Activated T-helper 2 cell treated with anti-CD3 and anti-CD28 coated beads, Interferon-gamma antibody, Interleukin-2, Interleukin-4, amounts not matched to agents 10 μg/mL and 5 μg/mL and 100 μg/mL, durations not matched to agents 14 hours and 24 hours and 36 hours (primary cell): ENCODE results near the gene AEBP2. TPM values are rescaled to one million over a fixed set of nuclear protein-coding genes. Genes with fewer than 3 reads are reported as not detected.
A peak's percentile ranks its signal among the peaks of the same experiment; 100 is the strongest.
"Not testable (repeated sequence)": the region's sequence is repeated elsewhere in the genome, so short reads cannot be mapped to it uniquely, and the experiment has no call there.

Experiments
- DNase-seq: peaks from one replicate; pipeline ENCODE4 v3.0.0; 2021; ENCODE audit warnings: low spot score
- H3K27ac Mint-ChIP-seq: one replicate; pipeline ENCODE4 v1.8.0; 2021; ENCODE audit warnings: mixed read lengths
- H3K27me3 Mint-ChIP-seq: one replicate; pipeline ENCODE4 v1.8.0; 2021; ENCODE audit warnings: low read depth, mixed read lengths
- H3K36me3 Mint-ChIP-seq: one replicate; pipeline ENCODE4 v1.8.0; 2021; ENCODE audit warnings: low read depth, mixed read lengths
- H3K4me1 Mint-ChIP-seq: one replicate; pipeline ENCODE4 v1.8.0; 2021; ENCODE audit warnings: low read depth, mixed read lengths
- H3K4me3 Mint-ChIP-seq: one replicate; pipeline ENCODE4 v1.8.0; 2021; ENCODE audit warnings: low read depth, mild to moderate bottlenecking, moderate library complexity, mixed read lengths
- H3K9me3 Mint-ChIP-seq: one replicate; pipeline ENCODE4 v1.8.0; 2021; ENCODE audit warnings: mixed read lengths
- intact Hi-C: fragments of 100-400 bp; cut with micrococcal nuclease; formaldehyde crosslinking; loops from one replicate; pipeline ENCODE4 v1.15.1; 2023
- total RNA-seq: library from RNA; stranded (reverse); gene quantifications from 2 replicates; pipeline ENCODE4 v1.2.3, GENCODE V29; 2022

AEBP2 gene
- total RNA-seq, 1 donor from 2014 or later = 64.3 TPM

DNA sequence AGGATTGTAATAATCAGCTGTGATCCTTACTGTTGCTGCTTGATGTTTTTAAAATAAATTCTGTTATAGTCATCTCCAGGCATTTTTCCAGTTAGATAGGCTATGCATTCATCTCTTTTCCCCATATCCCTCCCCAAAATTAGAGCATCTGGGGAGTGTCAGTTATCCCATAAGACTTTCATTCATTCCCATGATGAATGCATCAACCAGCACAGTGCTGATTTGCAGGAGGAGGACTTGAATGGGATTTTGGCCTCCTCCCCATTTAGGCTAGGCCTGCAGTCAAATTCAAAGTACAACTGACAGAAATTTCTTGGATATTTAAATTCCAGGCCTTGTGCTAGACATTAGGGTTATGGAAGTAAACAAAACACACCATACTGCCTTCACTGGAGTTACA lies 99.8 kb downstream of the AEBP2 start:
- Mint-ChIP-seq H3K36me3 (peaks cover 13% of the 10 kb centered on the region), H3K4me3 (no peak overlapping the region), H3K9me3 (peaks cover 18% of the 10 kb centered on the region), H3K4me1 (peaks cover 8% of the 10 kb centered on the region), H3K27me3 (no peaks in the 10 kb centered on the region), H3K27ac (no peak overlapping the region)
- no peak for DNase-seq
- intact Hi-C loops = no loop called here

DNA sequence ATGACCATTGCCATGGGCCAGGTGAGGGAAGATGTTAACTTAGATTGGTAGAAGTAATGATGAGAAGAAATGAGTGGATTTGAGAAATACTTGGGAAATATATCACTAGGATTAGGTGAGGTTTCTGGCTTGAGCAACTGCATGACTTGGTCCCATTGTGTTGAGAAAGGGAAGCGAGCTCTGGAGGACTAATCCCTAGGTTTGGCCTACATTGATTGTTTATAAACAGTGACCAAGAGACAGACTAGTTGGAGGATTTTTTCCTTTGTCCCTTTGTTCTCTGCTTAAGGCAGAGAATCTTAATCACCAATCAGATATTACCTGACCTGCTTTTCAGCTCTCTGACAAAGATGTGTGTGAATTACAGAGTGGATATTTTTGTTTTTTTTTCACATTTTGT lies 100.5 kb downstream of the AEBP2 start:
- Mint-ChIP-seq H3K4me3 (no peak overlapping the region), H3K27me3 (no peaks in the 10 kb centered on the region), H3K36me3 (peaks cover 13% of the 10 kb centered on the region), H3K9me3 (peaks cover 18% of the 10 kb centered on the region), H3K27ac (no peak overlapping the region), H3K4me1 (peaks cover 8% of the 10 kb centered on the region)
- DNase-seq = no peak
- intact Hi-C loops = no loop called here

DNA sequence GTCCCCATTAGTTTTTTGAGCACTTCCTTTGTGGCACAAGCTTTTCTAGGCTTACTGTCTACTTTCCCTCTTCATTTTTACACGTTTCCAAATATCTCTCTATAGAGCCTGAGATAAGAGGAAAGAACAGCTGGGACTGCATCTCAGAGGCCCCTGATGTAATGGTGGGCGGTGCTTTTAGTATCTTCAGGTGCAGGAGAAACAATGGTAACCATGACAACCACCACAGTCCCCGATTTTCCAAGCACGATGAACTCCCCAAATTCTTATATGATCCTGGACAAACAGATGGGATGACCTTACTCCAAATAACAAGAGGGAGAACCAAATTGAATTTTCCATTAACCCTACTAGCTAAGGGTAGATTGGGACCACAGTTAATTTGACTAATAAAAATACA lies 103.3 kb downstream of the AEBP2 start:
- no peak overlapping the region for H3K4me3 Mint-ChIP-seq
- DNase-seq = no peak
- no peaks in the 10 kb centered on the region for H3K4me1 Mint-ChIP-seq
- H3K9me3 Mint-ChIP-seq = no peaks in the 10 kb centered on the region
- H3K36me3 Mint-ChIP-seq = no peaks in the 10 kb centered on the region
- intact Hi-C loops = no loop called here
- H3K27ac Mint-ChIP-seq = no peak overlapping the region
- no peaks in the 10 kb centered on the region for H3K27me3 Mint-ChIP-seq

DNA sequence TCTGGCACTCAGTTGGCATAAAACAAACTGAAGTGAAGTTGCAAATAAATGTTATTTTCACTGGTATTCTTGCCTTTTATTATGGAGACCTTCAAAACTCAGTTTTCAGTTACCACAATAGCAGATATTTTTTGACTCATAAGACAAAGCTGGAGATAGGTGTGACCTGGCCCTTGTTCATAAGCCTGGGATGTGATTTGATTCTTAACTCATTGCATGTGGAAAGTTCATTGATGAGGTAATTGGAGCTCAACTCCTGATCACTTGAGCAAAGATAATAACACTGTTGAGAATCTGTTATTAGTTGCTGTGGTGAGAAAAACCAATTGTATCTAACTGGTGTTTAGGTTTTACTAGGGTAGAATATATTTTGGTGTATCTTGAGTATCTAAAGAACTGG lies 105.1 kb downstream of the AEBP2 start:
- H3K4me3 Mint-ChIP-seq = no peak overlapping the region
- no peak for DNase-seq
- H3K9me3 Mint-ChIP-seq = no peaks in the 10 kb centered on the region
- no peaks in the 10 kb centered on the region for H3K36me3 Mint-ChIP-seq
- H3K27me3 Mint-ChIP-seq = no peaks in the 10 kb centered on the region
- no peak overlapping the region for H3K27ac Mint-ChIP-seq
- H3K4me1 Mint-ChIP-seq = no peaks in the 10 kb centered on the region
- intact Hi-C loops = no loop called here

DNA sequence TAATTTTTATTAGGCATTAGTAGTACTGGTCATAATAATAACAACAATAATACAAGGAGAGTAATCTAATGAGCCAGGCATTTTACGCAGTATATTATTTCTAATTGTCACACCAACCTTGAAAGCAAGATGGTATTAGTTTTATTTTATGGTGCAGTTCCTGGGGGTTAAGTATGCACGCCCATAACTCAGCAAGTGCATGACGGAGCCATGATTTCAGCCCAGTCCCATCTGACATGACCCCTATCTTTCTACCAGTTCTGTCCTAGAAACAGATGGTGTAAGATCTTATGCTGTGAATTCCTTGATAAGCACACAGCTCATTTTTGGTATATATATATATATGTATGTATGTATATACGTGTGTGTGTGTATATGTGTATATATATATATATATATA lies 106.0 kb downstream of the AEBP2 start:
- DNase-seq = no peak
- H3K36me3 Mint-ChIP-seq = no peaks in the 10 kb centered on the region
- intact Hi-C loops = no loop called here

DNA sequence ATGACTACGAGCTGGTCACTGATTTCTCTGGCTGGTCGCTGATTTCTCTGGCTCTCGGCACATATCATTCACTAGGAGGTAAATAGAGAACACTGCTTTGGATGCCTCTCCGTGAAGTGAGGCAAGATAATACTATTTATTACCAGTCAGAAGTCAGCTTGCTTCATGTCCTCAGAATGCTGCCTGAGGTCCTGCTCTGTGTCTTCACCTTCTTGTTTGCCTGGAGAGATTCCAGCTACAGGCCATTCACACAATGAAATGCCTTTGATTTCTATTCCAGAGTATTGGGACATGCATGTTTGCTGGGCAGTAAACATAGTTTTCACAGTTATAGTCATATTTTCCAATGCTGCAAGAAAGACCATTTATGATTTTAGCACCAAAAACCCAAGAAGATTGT lies 106.7 kb downstream of the AEBP2 start:
- no peaks in the 10 kb centered on the region for H3K9me3 Mint-ChIP-seq
- no peak overlapping the region for H3K27ac Mint-ChIP-seq
- H3K4me3 Mint-ChIP-seq = no peak overlapping the region
- intact Hi-C loops = no loop called here
- H3K4me1 Mint-ChIP-seq = no peaks in the 10 kb centered on the region
- no peak for DNase-seq
- H3K36me3 Mint-ChIP-seq = no peaks in the 10 kb centered on the region
- H3K27me3 Mint-ChIP-seq = no peaks in the 10 kb centered on the region

More for the DNA sequence above, 106.0 kb downstream of the AEBP2 start:
- H3K9me3 Mint-ChIP-seq = no peaks in the 10 kb centered on the region
- H3K4me3 Mint-ChIP-seq = no peak overlapping the region
- no peaks in the 10 kb centered on the region for H3K27me3 Mint-ChIP-seq
- no peaks in the 10 kb centered on the region for H3K4me1 Mint-ChIP-seq
- H3K27ac Mint-ChIP-seq = no peak overlapping the region

DNA sequence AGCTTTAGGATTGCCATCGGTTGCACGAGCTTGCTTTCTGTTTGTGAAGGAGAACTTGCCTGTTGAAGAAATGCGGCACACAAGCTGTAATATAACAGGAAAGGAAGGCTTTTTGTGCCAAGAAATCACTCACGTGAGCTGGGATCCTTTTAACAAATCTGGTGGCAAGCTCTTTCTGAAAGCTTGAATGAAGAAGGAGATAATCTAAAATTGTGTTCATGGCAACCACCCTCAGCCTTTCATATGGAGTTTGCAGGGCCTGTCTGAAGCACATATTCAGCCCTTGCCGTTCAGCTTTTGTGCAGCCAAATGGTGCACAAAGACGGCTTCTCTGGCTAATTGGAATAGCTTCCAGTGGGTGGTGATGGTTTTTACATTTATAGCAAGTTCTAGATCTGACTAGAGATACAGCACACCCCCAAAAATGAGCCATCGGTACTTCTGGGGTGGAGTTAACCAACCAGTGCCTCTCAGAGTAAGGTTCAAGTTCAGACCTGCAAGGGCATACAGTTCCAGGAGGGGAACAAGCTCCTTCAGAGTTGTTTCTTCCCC lies 107.4 kb downstream of the AEBP2 start:
- no peak for DNase-seq
- H3K27me3 Mint-ChIP-seq = no peaks in the 10 kb centered on the region
- no peak overlapping the region for H3K27ac Mint-ChIP-seq
- H3K36me3 Mint-ChIP-seq = no peaks in the 10 kb centered on the region
- H3K4me3 Mint-ChIP-seq = no peak overlapping the region
- intact Hi-C loops = no loop called here
- H3K9me3 Mint-ChIP-seq = no peaks in the 10 kb centered on the region
- H3K4me1 Mint-ChIP-seq = peaks cover 2% of the 10 kb centered on the region

DNA sequence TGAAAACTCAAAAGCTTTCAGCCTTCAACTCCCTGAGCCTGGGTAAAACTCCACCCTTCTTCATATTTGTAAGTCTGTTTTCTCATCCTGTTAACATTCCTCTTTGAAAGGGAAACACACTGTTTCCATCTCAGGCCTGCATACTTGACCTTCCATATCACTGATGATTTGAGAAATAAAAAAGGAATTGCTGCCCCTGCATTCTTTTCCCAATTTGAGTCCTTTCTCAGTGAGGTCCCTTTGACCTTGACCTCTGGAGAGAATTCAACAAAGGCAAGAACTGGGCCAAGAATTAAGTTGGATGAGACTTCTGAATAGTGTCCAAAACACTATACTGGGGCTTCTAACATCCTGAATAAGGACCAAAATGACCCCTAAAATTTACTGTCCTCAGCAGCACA lies 108.0 kb downstream of the AEBP2 start:
- no peak for DNase-seq
- Mint-ChIP-seq H3K4me3 (no peak overlapping the region), H3K9me3 (no peaks in the 10 kb centered on the region), H3K36me3 (no peaks in the 10 kb centered on the region), H3K27me3 (no peaks in the 10 kb centered on the region), H3K4me1 (peaks cover 6% of the 10 kb centered on the region), H3K27ac (no peak overlapping the region)
- intact Hi-C loops = no loop called here

DNA sequence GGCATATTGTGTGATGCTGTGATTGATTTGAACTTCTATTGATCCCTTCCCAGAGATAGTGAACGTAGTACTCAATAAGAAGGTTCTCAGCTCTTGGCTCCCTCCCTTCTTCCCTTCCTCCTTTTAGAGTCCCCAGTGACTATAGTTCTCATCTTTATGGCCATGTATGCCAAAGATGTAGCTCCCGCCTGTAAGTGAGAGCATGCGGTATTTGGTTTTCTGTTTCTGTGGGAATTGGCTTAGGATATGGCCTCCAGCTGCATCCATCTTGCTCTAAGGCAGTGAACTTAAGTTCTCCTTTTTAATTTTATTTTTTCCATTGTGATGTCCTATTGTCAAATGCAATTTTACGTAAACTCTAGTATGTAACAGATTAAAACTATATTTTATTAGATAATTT lies 109.5 kb downstream of the AEBP2 start:
- H3K27ac Mint-ChIP-seq = no peak overlapping the region
- no peak for DNase-seq
- no peaks in the 10 kb centered on the region for H3K9me3 Mint-ChIP-seq
- H3K4me1 Mint-ChIP-seq = peaks cover 15% of the 10 kb centered on the region
- no peak overlapping the region for H3K4me3 Mint-ChIP-seq
- H3K27me3 Mint-ChIP-seq = no peaks in the 10 kb centered on the region
- intact Hi-C loops = no loop called here
- H3K36me3 Mint-ChIP-seq = peaks cover 3% of the 10 kb centered on the region

DNA sequence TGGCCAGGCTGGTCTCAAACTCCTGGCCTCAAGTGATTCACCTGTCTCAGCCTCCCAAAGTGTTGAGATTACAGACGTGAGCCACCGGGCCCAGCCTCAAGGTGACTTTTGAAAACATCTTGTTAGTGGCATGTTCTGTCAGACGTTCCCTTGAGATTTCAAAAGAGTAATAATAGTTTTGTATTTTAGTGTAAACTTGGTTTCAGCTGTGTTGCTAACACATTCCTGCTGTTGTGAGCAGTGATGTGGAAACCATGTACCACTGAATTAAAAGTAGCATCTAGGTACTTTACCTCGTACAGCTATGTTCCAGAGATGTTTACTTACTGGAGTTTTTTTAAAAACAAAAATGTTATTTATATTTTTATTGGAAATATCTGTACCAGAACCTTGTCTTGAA lies 111.3 kb downstream of the AEBP2 start:
- intact Hi-C loops = loop anchor here (5.0 kb wide), 1 partner anchor 127 kb away; no protein-coding TSS in a partner anchor
- DNase-seq = no peak
- no peaks in the 10 kb centered on the region for H3K27me3 Mint-ChIP-seq
- H3K4me1 Mint-ChIP-seq = peaks cover 15% of the 10 kb centered on the region
- H3K36me3 Mint-ChIP-seq = peaks cover 3% of the 10 kb centered on the region
- no peak overlapping the region for H3K27ac Mint-ChIP-seq
- no peak overlapping the region for H3K4me3 Mint-ChIP-seq
- no peaks in the 10 kb centered on the region for H3K9me3 Mint-ChIP-seq

DNA sequence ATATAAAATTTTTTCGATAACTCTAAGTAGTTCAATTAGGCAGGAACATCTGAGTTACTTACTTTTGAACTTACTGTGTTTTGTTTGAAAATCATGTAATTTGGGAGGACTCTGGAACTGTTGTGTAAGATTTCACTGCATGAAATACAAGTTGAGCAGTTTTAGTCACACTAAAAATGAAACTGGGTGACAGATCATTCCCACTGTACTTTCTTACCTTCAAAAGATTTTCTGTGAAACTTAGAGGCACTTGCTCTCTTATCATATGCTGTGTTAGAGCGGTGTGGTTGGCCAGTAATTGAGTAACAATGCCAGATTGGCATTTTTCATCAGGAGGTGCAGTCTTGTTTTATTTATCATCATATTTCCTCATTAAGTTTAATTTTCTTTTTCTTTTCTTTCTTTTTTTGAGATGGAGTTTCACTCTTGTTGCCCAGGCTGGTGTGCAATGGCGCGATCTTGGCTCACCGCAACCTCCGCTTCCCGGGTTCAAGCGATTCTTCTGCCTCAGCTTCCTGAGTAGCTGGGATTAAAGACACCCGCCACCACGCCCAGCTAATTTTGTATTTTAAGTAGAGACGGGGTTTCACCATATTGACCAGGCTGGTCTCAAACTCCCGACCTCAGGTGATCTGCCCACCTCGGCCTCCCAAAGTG lies 113.3 kb downstream of the AEBP2 start:
- DNase-seq, H3K9me3 Mint-ChIP-seq: not testable (repeated sequence)

DNA sequence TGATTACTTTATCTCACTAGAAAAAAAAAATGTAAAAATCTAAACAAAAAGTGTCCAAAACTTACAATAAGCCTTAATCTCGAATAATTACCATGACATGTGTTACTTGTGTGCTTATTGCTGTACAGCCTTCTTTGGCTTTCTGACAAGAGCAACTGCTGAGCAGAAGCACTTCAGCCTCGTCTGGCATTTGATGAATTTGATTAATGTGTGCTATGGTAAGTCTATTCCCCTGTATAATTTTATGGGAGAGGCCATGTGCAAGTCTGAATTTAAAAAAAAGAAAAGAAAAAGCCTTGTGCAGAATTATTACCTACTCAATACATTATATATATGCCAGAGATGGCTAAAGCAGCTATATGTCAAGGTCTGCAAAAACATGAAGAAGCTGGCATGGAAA lies 113.9 kb downstream of the AEBP2 start:
- peaks cover 3% of the 10 kb centered on the region for H3K36me3 Mint-ChIP-seq
- no peak overlapping the region for H3K27ac Mint-ChIP-seq
- no peaks in the 10 kb centered on the region for H3K9me3 Mint-ChIP-seq
- intact Hi-C loops = loop anchor here (5.0 kb wide), 1 partner anchor 124 kb away; no protein-coding TSS in a partner anchor
- peaks cover 15% of the 10 kb centered on the region for H3K4me1 Mint-ChIP-seq
- no peak overlapping the region for H3K4me3 Mint-ChIP-seq
- no peak for DNase-seq
- H3K27me3 Mint-ChIP-seq = no peaks in the 10 kb centered on the region

More for the DNA sequence above, 113.3 kb downstream of the AEBP2 start:
- peaks cover 15% of the 10 kb centered on the region for H3K4me1 Mint-ChIP-seq
- H3K27ac Mint-ChIP-seq, H3K36me3 Mint-ChIP-seq, H3K27me3 Mint-ChIP-seq: not testable (repeated sequence)
- H3K4me3 Mint-ChIP-seq = peak overlapping the region; percentile 39
- intact Hi-C loops = loop anchor here (1.0 to 5.0 kb wide), 2 partner anchors 120 to 125 kb away; no protein-coding TSS in a partner anchor

DNA sequence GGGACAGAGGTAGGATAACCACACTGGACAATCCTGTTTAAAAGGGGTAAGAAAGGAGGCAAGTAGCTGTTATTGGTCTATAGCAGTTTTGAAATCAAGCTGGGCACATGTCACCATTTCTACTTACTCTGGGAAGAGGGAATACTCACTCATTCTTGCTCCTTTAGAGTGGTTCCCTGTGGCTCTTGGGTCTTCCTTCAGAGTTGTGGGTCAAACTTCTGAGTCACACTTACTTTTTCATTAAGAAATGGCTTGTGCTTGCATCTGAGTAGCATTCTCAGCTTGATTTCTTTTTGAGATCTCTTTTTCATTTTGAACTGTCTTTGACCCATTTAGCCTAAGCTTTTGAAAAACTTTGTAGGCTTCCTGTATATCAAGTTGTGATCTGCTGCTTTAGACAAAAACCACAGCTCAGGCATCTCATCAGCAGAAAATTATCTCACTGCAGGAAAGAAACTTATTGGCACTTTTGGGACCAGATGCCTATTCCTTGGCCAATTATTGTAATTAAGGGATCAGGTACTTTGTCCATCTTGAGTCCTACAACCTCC lies 122.2 kb downstream of the AEBP2 start:
- no peak for DNase-seq
- Mint-ChIP-seq H3K4me3 (no peak overlapping the region), H3K9me3 (peaks cover 16% of the 10 kb centered on the region)

More for the DNA sequence above, 122.2 kb downstream of the AEBP2 start:
- Mint-ChIP-seq H3K27me3 (no peaks in the 10 kb centered on the region), H3K4me1 (peaks cover 9% of the 10 kb centered on the region), H3K27ac (no peak overlapping the region), H3K36me3 (peaks cover 18% of the 10 kb centered on the region)
- intact Hi-C loops = no loop called here
